A673 (cell line): ENCODE measurements around the gene TMEM233. TPM values are rescaled to one million over a fixed set of nuclear protein-coding genes. Genes with fewer than 3 reads are reported as not detected.
A peak's percentile ranks its signal among the peaks of the same experiment; 100 is the strongest.

ENCODE experiments used
- BruUV-seq: library from RNA; stranded (reverse); fragments of 400-500 nt; replicated peaks from 2 replicates; lab custom pipeline; 2021; lab: Mats Ljungman, UMichigan
- CTCF ChIA-PET: fragments of 300-600 bp; sonication (Branson Sonifier 250); formaldehyde crosslinking; loops from one replicate; lab custom pipeline; 2022; ENCODE audit warnings: antibody characterized with exemption; lab: Charles Lee
- POLR2A ChIA-PET: fragments of 300-600 bp; sonication (Branson Sonifier 250); formaldehyde crosslinking; loops from one replicate; lab custom pipeline; 2022; ENCODE audit warnings: antibody characterized with exemption; ENCODE audit not compliant: low non-redundant PET; lab: Charles Lee
- DNase-seq: peaks from one replicate; pipeline ENCODE4 v3.0.0-alpha.2; 2015; ENCODE audit warnings: low spot score
- H3K27ac ChIP-seq: fragments of 200-600 bp; sonication (generic); 2 replicates; pipeline ENCODE4 v1.5.1; 2016; ENCODE audit warnings: mixed run types, low read depth, mild to moderate bottlenecking, mixed read lengths, antibody characterized with exemption, low read length; ENCODE audit not compliant: poor library complexity, severe bottlenecking
- H3K27me3 ChIP-seq: fragments of 200-600 bp; sonication (generic); replicated peaks from 2 replicates; pipeline ENCODE4 v1.6.1; 2017; ENCODE audit warnings: mixed run types, low read depth, mild to moderate bottlenecking, mixed read lengths, antibody characterized with exemption, low read length; ENCODE audit not compliant: insufficient read depth, poor library complexity
- H3K36me3 ChIP-seq: fragments of 200-600 bp; sonication (generic); 2 replicates; pipeline ENCODE4 v1.6.1; 2016; ENCODE audit warnings: mixed run types, mild to moderate bottlenecking, mixed read lengths, antibody characterized with exemption, low read length; ENCODE audit not compliant: insufficient read depth, poor library complexity, severe bottlenecking
- H3K4me1 ChIP-seq: fragments of 200-600 bp; sonication (generic); 2 replicates; pipeline ENCODE4 v1.6.1; 2017; ENCODE audit warnings: mixed run types, mild to moderate bottlenecking, mixed read lengths, antibody characterized with exemption, low read length; ENCODE audit not compliant: insufficient read depth, poor library complexity, severe bottlenecking
- H3K4me3 ChIP-seq: fragments of 200-600 bp; sonication (generic); 2 replicates; pipeline ENCODE4 v1.5.1; 2016; ENCODE audit warnings: low read depth, mixed run types, mild to moderate bottlenecking, mixed read lengths, low read length; ENCODE audit not compliant: poor library complexity, severe bottlenecking
- H3K9me3 ChIP-seq: fragments of 200-600 bp; sonication (generic); 2 replicates; pipeline ENCODE4 v1.6.1; 2016; ENCODE audit warnings: mixed run types, low read depth, mild to moderate bottlenecking, mixed read lengths, antibody characterized with exemption, low read length; ENCODE audit not compliant: poor library complexity, severe bottlenecking
- EZH2 ChIP-seq: fragments of 200-600 bp; sonication (generic); IDR thresholded peaks from 2 replicates; pipeline ENCODE4 v1.6.1; 2017; ENCODE audit warnings: borderline replicate concordance, low read depth, mild to moderate bottlenecking, mixed read lengths, antibody characterized with exemption, low read length; ENCODE audit not compliant: poor library complexity, severe bottlenecking
- intact Hi-C: fragments of 100-400 bp; cut with micrococcal nuclease; formaldehyde crosslinking; loops from one replicate; pipeline ENCODE4 v1.10.0; 2022; ENCODE audit not compliant: unreplicated experiment
- total RNA-seq: library from RNA; stranded (reverse); gene quantifications from 2 replicates; pipeline ENCODE4 v1.2.3, GENCODE V29; 2021
- TF ChIP-seq, protein P1 (sequence below): fragments of 300-800, 200-600 bp; sonication (generic); conservative IDR thresholded peaks from 2 replicates; pipeline ENCODE4 v1.5.1; 2017; ENCODE audit warnings: low read depth, mild to moderate bottlenecking, antibody characterized with exemption, low read length, moderate library complexity, mixed read lengths

The TMEM233 gene
- total RNA-seq, 1 experiment from 2014 or later: 10.7 TPM

- H3K36me3 ChIP-seq: no peaks in the 10 kb centered on the region
- ChIA-PET CTCF (no interaction called here), POLR2A (interaction anchor here (0.6 kb wide), 1 partner anchor 31 kb away, joined by 4 read pairs; no protein-coding TSS in a partner anchor)
- TF ChIP-seq, protein P1, sequence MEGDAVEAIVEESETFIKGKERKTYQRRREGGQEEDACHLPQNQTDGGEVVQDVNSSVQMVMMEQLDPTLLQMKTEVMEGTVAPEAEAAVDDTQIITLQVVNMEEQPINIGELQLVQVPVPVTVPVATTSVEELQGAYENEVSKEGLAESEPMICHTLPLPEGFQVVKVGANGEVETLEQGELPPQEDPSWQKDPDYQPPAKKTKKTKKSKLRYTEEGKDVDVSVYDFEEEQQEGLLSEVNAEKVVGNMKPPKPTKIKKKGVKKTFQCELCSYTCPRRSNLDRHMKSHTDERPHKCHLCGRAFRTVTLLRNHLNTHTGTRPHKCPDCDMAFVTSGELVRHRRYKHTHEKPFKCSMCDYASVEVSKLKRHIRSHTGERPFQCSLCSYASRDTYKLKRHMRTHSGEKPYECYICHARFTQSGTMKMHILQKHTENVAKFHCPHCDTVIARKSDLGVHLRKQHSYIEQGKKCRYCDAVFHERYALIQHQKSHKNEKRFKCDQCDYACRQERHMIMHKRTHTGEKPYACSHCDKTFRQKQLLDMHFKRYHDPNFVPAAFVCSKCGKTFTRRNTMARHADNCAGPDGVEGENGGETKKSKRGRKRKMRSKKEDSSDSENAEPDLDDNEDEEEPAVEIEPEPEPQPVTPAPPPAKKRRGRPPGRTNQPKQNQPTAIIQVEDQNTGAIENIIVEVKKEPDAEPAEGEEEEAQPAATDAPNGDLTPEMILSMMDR: no peak
- no peak for TF ChIP-seq EZH2
- DNase-seq: peak; percentile 93
- H3K4me1 ChIP-seq: peaks cover 47% of the 10 kb centered on the region
- no peaks in the 10 kb centered on the region for H3K9me3 ChIP-seq
- no TSS peak for BruUV-seq
- H3K4me3 ChIP-seq: no peak overlapping the region
- peak overlapping the region; percentile 37 for H3K27ac ChIP-seq
- H3K27me3 ChIP-seq: no peaks in the 10 kb centered on the region
- intact Hi-C loops: no loop called here
These were observed 4.5 kb upstream of the TMEM233 start for GRCh38 chr12:119589097-119589496.

GRCh38 chr12:119589634-119590033 lies 3.9 kb upstream of the TMEM233 start:
- CTCF ChIA-PET: no interaction called here
- no peak for DNase-seq
- no TSS peak for BruUV-seq
- Histone ChIP-seq H3K36me3 (no peaks in the 10 kb centered on the region), H3K4me3 (no peak overlapping the region), H3K27ac (peak overlapping the region; percentile 37), H3K4me1 (peaks cover 47% of the 10 kb centered on the region), H3K9me3 (no peaks in the 10 kb centered on the region), H3K27me3 (no peaks in the 10 kb centered on the region)
- intact Hi-C loops: no loop called here
- TF ChIP-seq, protein P1: no peak
- no peak for TF ChIP-seq EZH2
- POLR2A ChIA-PET: interaction anchor here (0.6 kb wide), 1 partner anchor 203 kb away, joined by 3 read pairs; no protein-coding TSS in a partner anchor

GRCh38 chr12:119592232-119592631 lies 1.3 kb upstream of the TMEM233 start:
- no peaks in the 10 kb centered on the region for H3K9me3 ChIP-seq
- TF ChIP-seq, protein P1: no peak
- no peak for TF ChIP-seq EZH2
- H3K27me3 ChIP-seq: no peaks in the 10 kb centered on the region
- intact Hi-C loops: no loop called here
- no peak overlapping the region for H3K27ac ChIP-seq
- CTCF ChIA-PET: interaction anchor here (0.6 kb wide), 1 partner anchor 75 kb away, joined by 3 read pairs; no protein-coding TSS in a partner anchor
- H3K36me3 ChIP-seq: no peaks in the 10 kb centered on the region
- BruUV-seq: no TSS peak
- peaks cover 64% of the 10 kb centered on the region for H3K4me1 ChIP-seq
- POLR2A ChIA-PET: no interaction called here
- no peak for DNase-seq
- no peak overlapping the region for H3K4me3 ChIP-seq
